Loucy (cell line): ENCODE measurements around the gene SMC1B.

Experiments
- EZH2phosphoT487 ChIP-seq: fragments of 200-600 bp; IDR thresholded peaks from 2 replicates; pipeline ENCODE4 v1.6.1; 2018; ENCODE audit warnings: antibody characterized with exemption, mild to moderate bottlenecking, moderate library complexity, borderline replicate concordance
- TF ChIP-seq, protein P1 (sequence below): fragments of 200-600 bp; sonication (generic); conservative IDR thresholded peaks from 2 replicates; pipeline ENCODE4 v1.5.1; 2014; ENCODE audit warnings: mild to moderate bottlenecking, antibody characterized with exemption, low read length

GRCh38 chr22:45312415-45312814 is 101.0 kb downstream of the SMC1B start:
- TF ChIP-seq, protein P1, sequence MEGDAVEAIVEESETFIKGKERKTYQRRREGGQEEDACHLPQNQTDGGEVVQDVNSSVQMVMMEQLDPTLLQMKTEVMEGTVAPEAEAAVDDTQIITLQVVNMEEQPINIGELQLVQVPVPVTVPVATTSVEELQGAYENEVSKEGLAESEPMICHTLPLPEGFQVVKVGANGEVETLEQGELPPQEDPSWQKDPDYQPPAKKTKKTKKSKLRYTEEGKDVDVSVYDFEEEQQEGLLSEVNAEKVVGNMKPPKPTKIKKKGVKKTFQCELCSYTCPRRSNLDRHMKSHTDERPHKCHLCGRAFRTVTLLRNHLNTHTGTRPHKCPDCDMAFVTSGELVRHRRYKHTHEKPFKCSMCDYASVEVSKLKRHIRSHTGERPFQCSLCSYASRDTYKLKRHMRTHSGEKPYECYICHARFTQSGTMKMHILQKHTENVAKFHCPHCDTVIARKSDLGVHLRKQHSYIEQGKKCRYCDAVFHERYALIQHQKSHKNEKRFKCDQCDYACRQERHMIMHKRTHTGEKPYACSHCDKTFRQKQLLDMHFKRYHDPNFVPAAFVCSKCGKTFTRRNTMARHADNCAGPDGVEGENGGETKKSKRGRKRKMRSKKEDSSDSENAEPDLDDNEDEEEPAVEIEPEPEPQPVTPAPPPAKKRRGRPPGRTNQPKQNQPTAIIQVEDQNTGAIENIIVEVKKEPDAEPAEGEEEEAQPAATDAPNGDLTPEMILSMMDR: no peak
- TF ChIP-seq EZH2phosphoT487: no peak
